GM21737 (cell line): ENCODE results near the gene HERPUD1.

Experiments
- ATAC-seq: cut with Tn5 transposase; IDR thresholded peaks from one replicate; pipeline ENCODE4 v1.9.1; 2021; ENCODE audit warnings: mild to moderate bottlenecking, moderate library complexity; ENCODE audit not compliant: unreplicated experiment

HERPUD1 gene

DNA sequence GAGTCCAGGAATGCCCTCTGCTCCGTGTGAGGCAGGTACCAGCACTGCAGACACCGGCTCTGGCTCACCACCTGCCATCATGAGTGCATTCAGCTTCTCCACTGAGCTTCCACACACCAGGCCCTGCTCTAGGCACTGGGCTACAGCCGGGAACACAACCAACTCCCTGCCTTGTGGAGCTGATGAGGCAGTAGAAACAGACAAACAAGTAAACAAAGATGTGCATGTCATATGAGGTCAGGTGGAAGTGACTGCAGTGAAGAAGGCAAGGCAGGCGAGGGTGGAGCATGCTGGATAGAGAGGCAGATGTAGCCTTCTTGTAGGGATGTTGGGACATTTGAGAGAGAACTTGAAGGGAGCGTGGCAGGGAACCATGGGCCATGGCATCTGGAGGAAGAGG is 62.4 kb downstream of the HERPUD1 start:
- ATAC-seq, result no peak
